Activated CD4-positive, alpha-beta T cell treated with anti-CD3 and anti-CD28 coated beads for 1 hour (primary cell): ENCODE results near the gene SCGB1D1.
"Not testable (repeated sequence)": the region's sequence is repeated elsewhere in the genome, so short reads cannot be mapped to it uniquely, and the experiment has no call there.

Experiments used
- DNase-seq: peaks from one replicate; pipeline ENCODE4 v3.0.0-alpha.2; 2020

The SCGB1D1 gene

GRCh38 chr11:62169448-62169847, 20.6 kb upstream of the SCGB1D1 start:
- no peak for DNase-seq

GRCh38 chr11:62169935-62170334, 20.1 kb upstream of the SCGB1D1 start:
- DNase-seq, result no peak

- DNase-seq, result peak; percentile 45
Observed at GRCh38 chr11:62171261-62171723, 18.7 kb upstream of the SCGB1D1 start.

- DNase-seq, result no peak
Observed at GRCh38 chr11:62172294-62172693, 17.7 kb upstream of the SCGB1D1 start.

GRCh38 chr11:62176766-62177165, 13.2 kb upstream of the SCGB1D1 start:
- DNase-seq, result no peak

- no peak for DNase-seq
Observed at GRCh38 chr11:62179995-62180394, 10.0 kb upstream of the SCGB1D1 start.

- DNase-seq, result no peak
Observed at GRCh38 chr11:62181097-62181496, 8.9 kb upstream of the SCGB1D1 start.

GRCh38 chr11:62182147-62182891, 7.7 kb upstream of the SCGB1D1 start:
- no peak for DNase-seq

- DNase-seq, result no peak
Observed at GRCh38 chr11:62186195-62186594, 3.8 kb upstream of the SCGB1D1 start.

GRCh38 chr11:62193952-62194351, 3.9 kb downstream of the SCGB1D1 start:
- no peak for DNase-seq

- DNase-seq, result not testable (repeated sequence)
Observed at GRCh38 chr11:62195010-62195409, 5.0 kb downstream of the SCGB1D1 start.

GRCh38 chr11:62195945-62196344, 5.9 kb downstream of the SCGB1D1 start:
- no peak for DNase-seq

GRCh38 chr11:62197400-62197799, 7.4 kb downstream of the SCGB1D1 start:
- not testable (repeated sequence) for DNase-seq

GRCh38 chr11:62201376-62201775, 11.4 kb downstream of the SCGB1D1 start:
- no peak for DNase-seq

- no peak for DNase-seq
Observed at GRCh38 chr11:62202910-62203309, 12.9 kb downstream of the SCGB1D1 start.

GRCh38 chr11:62204430-62204829, 14.4 kb downstream of the SCGB1D1 start:
- DNase-seq, result no peak

- DNase-seq, result no peak
Observed at GRCh38 chr11:62205441-62205840, 15.4 kb downstream of the SCGB1D1 start.

- DNase-seq, result not testable (repeated sequence)
Observed at GRCh38 chr11:62206276-62207066, 16.5 kb downstream of the SCGB1D1 start.

GRCh38 chr11:62208785-62209144, 18.7 kb downstream of the SCGB1D1 start:
- DNase-seq, result no peak

- no peak for DNase-seq
Observed at GRCh38 chr11:62217191-62217748, 27.3 kb downstream of the SCGB1D1 start.

GRCh38 chr11:62221498-62221897, 31.5 kb downstream of the SCGB1D1 start:
- no peak for DNase-seq

- DNase-seq, result no peak
Observed at GRCh38 chr11:62223095-62223494, 33.1 kb downstream of the SCGB1D1 start.

GRCh38 chr11:62233730-62234129, 43.7 kb downstream of the SCGB1D1 start:
- DNase-seq, result no peak

GRCh38 chr11:62236187-62236586, 46.2 kb downstream of the SCGB1D1 start:
- no peak for DNase-seq
